ENCODE results near the gene XKR8. TPM values are rescaled to one million over a fixed set of nuclear protein-coding genes. Genes with fewer than 3 reads are reported as not detected.

The XKR8 gene
- polyA plus RNA-seq, 1 donor = 7.8 TPM

Other genes starting within 250 kb of the XKR8 start
- 9.7 TPM for gene FAM76A, start 234.0 kb upstream of the XKR8 start, polyA plus RNA-seq
- 66.2 TPM for gene STX12, start 186.8 kb upstream of the XKR8 start, polyA plus RNA-seq
- gene PPP1R8, start 129.2 kb upstream of the XKR8 start, polyA plus RNA-seq = 37.7 TPM
- gene THEMIS2, start 87.4 kb upstream of the XKR8 start, polyA plus RNA-seq = 4.9 TPM
- 30.1 TPM for gene RPA2, start 45.4 kb upstream of the XKR8 start, polyA plus RNA-seq
- 17.0 TPM for gene SMPDL3B, start 25.0 kb upstream of the XKR8 start, polyA plus RNA-seq
- 16.7 TPM for gene EYA3, start 128.6 kb downstream of the XKR8 start, polyA plus RNA-seq
- gene PTAFR, start 216.7 kb downstream of the XKR8 start, polyA plus RNA-seq = 2.7 TPM

All from large intestine (tissue), 1 donor.